AG08395 (cell line): ENCODE measurements around the gene RIPK4.
A peak's percentile ranks its signal among the peaks of the same experiment; 100 is the strongest.

Experiments used
- DNase-seq: peaks from one replicate; pipeline ENCODE4 v3.0.0; 2012; ENCODE audit warnings: mixed read lengths, low spot score

The RIPK4 gene

GRCh38 chr21:41769111-41769510 is 2.3 kb upstream of the RIPK4 start:
- DNase-seq, result no peak

GRCh38 chr21:41768437-41769042 is 1.7 kb upstream of the RIPK4 start:
- DNase-seq, result peak; percentile 51

DNA sequence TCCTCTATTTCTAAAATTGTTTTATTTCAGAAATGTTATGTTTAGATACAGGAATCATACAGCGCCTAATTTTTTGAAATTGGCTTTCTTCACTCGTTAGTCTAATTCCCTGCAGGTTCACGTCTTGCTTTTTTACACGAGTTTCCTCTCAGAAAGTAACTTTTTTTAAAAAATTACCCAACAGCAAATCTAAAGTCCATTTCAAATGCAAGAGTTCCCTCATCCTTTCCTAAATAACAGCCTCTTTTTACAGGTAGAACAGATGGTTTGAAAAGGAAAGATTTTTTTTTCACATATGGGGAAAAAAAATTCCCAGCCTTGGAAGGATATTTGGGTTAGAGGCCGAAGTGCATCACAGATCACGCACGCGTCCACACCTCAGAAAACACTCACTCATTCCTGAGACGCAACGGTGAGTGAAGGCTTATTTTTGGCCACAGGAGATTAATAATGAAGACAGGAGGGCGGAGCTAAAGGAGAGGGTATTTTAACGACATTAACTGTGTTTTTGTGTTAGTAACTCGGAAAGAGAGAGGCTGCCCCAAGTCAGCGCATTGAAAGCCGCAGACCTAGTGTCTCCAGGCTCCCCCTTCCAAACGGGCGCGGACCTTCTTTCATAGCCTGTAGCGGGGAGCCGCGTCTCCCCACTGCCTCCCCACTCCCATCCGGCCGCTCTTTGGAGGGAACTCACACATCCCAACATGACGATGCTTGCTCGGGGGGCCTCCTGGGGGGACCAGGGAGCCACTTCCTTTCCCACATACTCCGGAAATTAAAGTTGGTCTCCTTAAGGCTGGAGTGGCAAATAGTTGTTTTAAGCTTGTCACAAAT is 969 bp upstream of the RIPK4 start:
- peak; percentile 25 for DNase-seq

- no peak for DNase-seq
Measured at GRCh38 chr21:41765973-41766882, 624 bp downstream of the RIPK4 start.

DNA sequence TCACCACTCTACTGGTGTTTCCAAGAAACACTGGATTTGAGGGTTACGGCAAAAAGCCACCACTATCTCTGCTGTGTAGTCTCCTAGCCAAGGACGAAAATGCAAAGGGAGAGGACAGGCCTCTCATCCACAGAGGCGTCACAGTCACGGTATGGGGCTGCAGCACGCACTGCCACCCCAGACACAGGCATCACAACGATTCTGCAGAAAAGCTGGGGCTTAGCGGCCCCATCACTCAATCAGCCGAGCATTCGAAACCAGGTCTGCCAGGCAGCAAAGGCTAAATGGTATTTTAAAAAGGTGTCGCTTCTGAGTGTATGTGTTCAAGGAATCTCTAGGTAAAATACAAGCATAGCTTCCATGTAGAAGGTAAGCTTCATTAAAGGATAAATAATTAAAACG is 1.4 kb downstream of the RIPK4 start:
- no peak for DNase-seq

DNA sequence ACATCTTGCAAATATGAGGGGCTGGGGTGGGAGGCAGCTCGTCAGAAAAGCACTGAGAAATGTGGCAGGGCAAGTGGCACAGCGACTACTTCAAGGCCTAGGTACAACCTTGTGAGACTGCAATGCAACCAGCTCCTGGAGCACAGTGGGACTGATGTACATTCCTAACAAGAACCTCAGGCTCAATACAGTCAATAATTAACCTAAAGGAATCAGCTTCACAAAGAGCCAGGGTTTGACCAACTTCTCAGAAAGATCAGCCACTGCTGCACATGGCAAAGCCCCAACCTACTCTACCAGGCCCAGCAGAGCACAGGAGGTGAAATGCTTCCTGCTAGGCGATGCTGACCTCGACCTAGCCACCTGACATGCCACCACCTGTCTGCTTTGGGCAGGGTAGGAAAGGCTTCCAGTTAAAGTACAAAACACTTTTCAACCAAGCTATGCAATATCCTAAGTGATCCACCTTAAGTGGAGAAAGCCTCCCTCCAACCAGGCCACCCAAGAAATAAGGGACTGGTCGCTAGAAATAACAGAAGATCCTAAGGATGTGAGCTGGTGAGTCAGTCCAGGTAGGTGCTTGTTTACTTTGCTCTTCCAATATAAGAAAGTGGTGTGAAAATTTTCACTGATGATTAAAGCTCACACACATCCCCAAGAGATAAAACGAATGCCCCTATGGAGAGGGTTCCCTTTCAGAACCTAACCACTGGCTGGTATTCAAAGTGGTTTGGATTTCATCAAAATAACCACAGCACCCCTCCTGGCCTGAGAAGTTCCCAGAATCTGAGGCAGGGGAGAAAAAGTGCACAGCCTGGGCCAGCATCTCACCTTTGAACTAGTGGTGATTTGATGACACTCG is 2.1 kb downstream of the RIPK4 start:
- no peak for DNase-seq

DNA sequence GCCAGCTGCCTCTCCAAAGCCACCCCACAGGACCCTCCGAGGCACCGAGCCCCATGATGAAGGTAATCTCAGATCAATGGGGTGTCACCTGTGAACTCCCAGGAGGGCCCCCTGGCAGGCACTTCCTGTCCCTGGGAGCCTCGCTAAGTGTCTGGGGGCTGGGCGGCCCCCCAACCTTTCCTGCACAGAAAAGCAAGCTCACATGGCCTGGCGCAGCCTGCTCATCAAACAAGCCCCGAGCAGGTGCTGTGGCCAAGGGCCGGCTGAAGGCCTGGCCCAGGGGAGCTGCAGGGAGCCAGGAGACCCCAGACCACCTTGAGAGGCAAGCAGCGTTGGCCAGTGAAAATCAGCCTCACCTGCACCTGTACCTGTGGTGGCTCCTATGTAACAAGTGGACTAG is 2.9 kb downstream of the RIPK4 start:
- no peak for DNase-seq

- DNase-seq, result no peak
Measured at GRCh38 chr21:41763398-41763931, 3.4 kb downstream of the RIPK4 start.

- no peak for DNase-seq
Measured at GRCh38 chr21:41762753-41763152, 4.1 kb downstream of the RIPK4 start.

DNA sequence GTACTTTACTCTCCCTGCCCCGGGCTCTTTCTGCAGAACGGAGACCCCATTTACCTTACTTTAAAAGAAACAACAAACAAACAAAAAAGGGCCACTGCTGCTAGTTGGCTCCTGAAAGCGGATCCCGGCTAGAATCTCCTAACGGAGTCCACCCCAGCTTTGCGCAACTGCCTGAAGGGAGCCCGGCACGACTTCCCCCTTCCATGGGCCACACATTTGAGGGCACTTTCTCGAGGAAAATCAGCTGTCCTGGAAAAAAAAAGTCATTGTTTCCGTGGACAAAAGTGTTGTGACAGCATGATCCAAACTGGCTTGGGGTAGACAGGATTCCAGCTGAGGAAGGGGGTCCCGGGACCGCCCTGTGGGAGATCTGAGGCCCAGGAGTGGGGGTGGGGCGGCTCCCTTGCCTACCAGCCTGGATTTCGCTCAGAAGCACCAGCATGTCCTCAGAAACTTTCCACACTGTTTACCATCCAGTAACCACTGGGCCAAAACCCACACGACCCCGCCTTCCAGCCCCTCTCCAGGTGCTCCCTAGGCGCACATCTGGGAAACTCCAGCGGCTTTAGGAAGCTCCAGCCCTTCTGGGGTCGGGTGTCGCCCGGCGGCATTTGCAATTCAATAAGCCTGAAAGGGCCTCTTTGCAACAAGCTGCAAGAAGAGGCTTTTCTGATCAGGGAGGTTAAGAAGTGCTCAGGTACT is 4.8 kb downstream of the RIPK4 start:
- DNase-seq, result no peak

GRCh38 chr21:41761211-41761933 is 5.5 kb downstream of the RIPK4 start:
- peak; percentile 48 for DNase-seq

DNA sequence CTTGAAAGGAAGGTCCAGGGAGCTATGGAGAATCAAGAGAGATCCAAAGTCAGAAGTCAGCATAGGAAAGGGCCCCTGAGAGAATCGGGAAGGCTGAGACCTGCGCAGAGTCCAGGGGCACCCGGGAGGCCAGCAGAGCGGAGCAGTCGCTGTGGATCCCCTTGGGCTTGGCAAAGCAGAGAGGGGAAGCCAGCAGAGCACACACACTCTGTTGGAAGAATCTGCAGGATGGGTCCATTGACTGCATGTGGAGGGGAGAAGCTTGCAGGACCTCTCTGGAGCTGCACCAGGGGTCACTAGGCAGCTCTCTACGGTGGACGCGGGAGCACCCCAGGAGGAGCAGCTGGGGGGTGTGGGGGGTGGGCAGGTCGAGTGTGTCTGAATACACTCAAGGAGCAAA is 6.4 kb downstream of the RIPK4 start:
- no peak for DNase-seq

DNA sequence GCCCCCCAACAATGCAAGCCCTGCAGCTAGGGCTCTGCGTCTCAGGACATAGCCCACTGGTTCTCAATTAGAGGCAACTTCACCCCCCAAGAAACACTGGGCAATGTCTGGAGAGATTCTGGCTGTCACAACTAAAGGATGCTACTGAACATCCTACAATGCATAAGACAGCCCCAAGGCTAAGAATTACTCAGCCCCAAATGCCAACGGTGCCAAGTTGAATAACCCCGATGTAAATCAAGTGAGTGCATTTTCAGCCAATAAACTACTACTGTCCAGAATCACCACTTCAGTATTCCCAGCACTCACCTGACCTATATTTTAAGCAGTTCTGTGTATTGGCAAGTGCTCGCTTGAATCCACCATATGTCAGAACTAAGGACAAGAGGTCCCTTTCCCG is 6.9 kb downstream of the RIPK4 start:
- DNase-seq, result no peak

GRCh38 chr21:41759214-41759840 is 7.5 kb downstream of the RIPK4 start:
- DNase-seq, result no peak

GRCh38 chr21:41758550-41758949 is 8.3 kb downstream of the RIPK4 start:
- DNase-seq, result no peak

GRCh38 chr21:41755934-41756773 is 10.7 kb downstream of the RIPK4 start:
- no peak for DNase-seq

- DNase-seq, result no peak
Measured at GRCh38 chr21:41755258-41755933, 11.5 kb downstream of the RIPK4 start.

- DNase-seq, result no peak
Measured at GRCh38 chr21:41754479-41754891, 12.4 kb downstream of the RIPK4 start.
